H1 (cell line): ENCODE measurements around the gene MXRA8. TPM values are rescaled to one million over a fixed set of nuclear protein-coding genes. Genes with fewer than 3 reads are reported as not detected.
A peak's percentile ranks its signal among the peaks of the same experiment; 100 is the strongest.

Source experiments
- ATF3 ChIP-seq: IDR thresholded peaks from 2 replicates; pipeline ENCODE4 v1.6.1; 2011; ENCODE audit warnings: low read depth, mild to moderate bottlenecking, low read length; ENCODE audit not compliant: insufficient read depth
- CBX5 ChIP-seq: fragments of 300-800, 300-1000 bp; sonication (generic); IDR thresholded peaks from 2 replicates; pipeline ENCODE4 v1.7.1; 2016; ENCODE audit warnings: antibody characterized with exemption, low read length, low read depth
- CEBPB ChIP-seq: IDR thresholded peaks from 2 replicates; pipeline ENCODE4 v1.6.1; 2012; ENCODE audit warnings: low read depth, low read length
- CTCF ChIP-seq, 3 experiments: IDR thresholded peaks; 1 replicate in 2 of 3; 2 replicates in 1 of 3; pipeline versions ENCODE4 v1.5.1 to v1.6.1; 2011; ENCODE audit warnings: low read length in 3 of 3, mild to moderate bottlenecking in 3 of 3, inconsistent platforms in 2 of 3, low read depth in 1 of 3, moderate library complexity in 1 of 3; ENCODE audit not compliant: insufficient read depth in 1 of 3; ENCODE audit errors: control extremely low read depth in 1 of 3
- EGR1 ChIP-seq: IDR thresholded peaks from 2 replicates; pipeline ENCODE4 v1.6.1; 2011; ENCODE audit warnings: low read depth, low read length, borderline replicate concordance
- FOSL1 ChIP-seq: IDR thresholded peaks from 2 replicates; pipeline ENCODE4 v1.6.1; 2011; ENCODE audit warnings: mild to moderate bottlenecking, low read depth, low read length, moderate library complexity; ENCODE audit not compliant: insufficient read depth
- GABPA ChIP-seq: IDR thresholded peaks from 2 replicates; pipeline ENCODE4 v1.6.1; 2011; ENCODE audit warnings: mild to moderate bottlenecking, low read length, moderate library complexity, borderline replicate concordance; ENCODE audit not compliant: insufficient read depth
- GTF2F1 ChIP-seq: IDR thresholded peaks from 2 replicates; pipeline ENCODE4 v1.6.1; 2012; ENCODE audit warnings: low read depth, low read length, improper control_type of control experiment, borderline replicate concordance
- HDAC6 ChIP-seq: IDR thresholded peaks from one replicate; pipeline ENCODE4 v1.7.1; 2012; ENCODE audit warnings: low read depth, mild to moderate bottlenecking, inconsistent platforms, low read length, moderate library complexity
- JUN ChIP-seq: IDR thresholded peaks from 2 replicates; pipeline ENCODE4 v1.6.1; 2011; ENCODE audit warnings: low read depth, mild to moderate bottlenecking, improper control_type of control experiment, low read length
- MAFK ChIP-seq: IDR thresholded peaks from 2 replicates; pipeline ENCODE4 v1.6.1; 2012; ENCODE audit warnings: low read depth, mild to moderate bottlenecking, improper control_type of control experiment, low read length
- NANOG ChIP-seq: IDR thresholded peaks from 2 replicates; pipeline ENCODE4 v1.6.1; 2011; ENCODE audit warnings: low read length, low read depth, mild to moderate bottlenecking, inconsistent platforms; ENCODE audit not compliant: insufficient read depth, poor library complexity, severe bottlenecking
- PHF8 ChIP-seq: fragments of 200-600 bp; sonication (generic); conservative IDR thresholded peaks from 2 replicates; pipeline ENCODE4 v1.7.1; 2012; ENCODE audit warnings: low read depth, mild to moderate bottlenecking, inconsistent platforms, low read length, moderate library complexity
- RAD21 ChIP-seq, 2 experiments: IDR thresholded peaks in 1 of 2; conservative IDR thresholded peaks in 1 of 2; 2 replicates each; pipeline ENCODE4 v1.6.1; 2011; ENCODE audit warnings: low read depth in 2 of 2, low read length in 2 of 2, improper control_type of control experiment in 1 of 2, inconsistent platforms in 1 of 2, mild to moderate bottlenecking in 1 of 2, moderate library complexity in 1 of 2
- RFX5 ChIP-seq: IDR thresholded peaks from 2 replicates; pipeline ENCODE4 v1.6.1; 2011; ENCODE audit warnings: low read depth, low read length, improper control_type of control experiment, borderline replicate concordance
- RXRA ChIP-seq: IDR thresholded peaks from 2 replicates; pipeline ENCODE4 v1.6.1; 2011; ENCODE audit warnings: low read depth, mild to moderate bottlenecking, low read length, moderate library complexity; ENCODE audit not compliant: insufficient read depth
- SAP30 ChIP-seq: fragments of 300-600 bp; sonication (generic); IDR thresholded peaks from 2 replicates; pipeline ENCODE4 v1.7.1; 2012; ENCODE audit warnings: low read length, moderate library complexity, mild to moderate bottlenecking, inconsistent platforms; ENCODE audit not compliant: insufficient read depth, insufficient replicate concordance
- TBP ChIP-seq: IDR thresholded peaks from 2 replicates; pipeline ENCODE4 v1.6.1; 2011; ENCODE audit warnings: low read depth, low read length, improper control_type of control experiment
- USF2 ChIP-seq: IDR thresholded peaks from 2 replicates; pipeline ENCODE4 v1.6.1; 2011; ENCODE audit warnings: low read length, improper control_type of control experiment
- polyA plus RNA-seq, 7 experiments: library from polyadenylated mRNA; depleted of rRNA in 3 of 7; stranded (reverse) in 5 of 7; unstranded in 2 of 7; fragments of >200 nt in 5 of 7; fragments of 200-250 nt in 2 of 7; gene quantifications; 1 replicate in 5 of 7; 2 replicates in 1 of 7; 4 replicates in 1 of 7; pipeline versions ENCODE4 v1.2.1 to v1.2.3, GENCODE V29; 2011 to 2013; ENCODE audit warnings: missing spikeins in 2 of 7, mixed read lengths in 2 of 7
- total RNA-seq: library from RNA; stranded (reverse); fragmentation: NEBNext Ultra II Directional; extraction: Animal tissue kit (Norgen Biotek cat#: 25700); gene quantifications from 2 replicates; pipeline ENCODE4 v1.2.1, GENCODE V29; 2021

MXRA8 gene
- total and polyA plus RNA-seq, 2 of the 8 experiments (the other 6 are each of a cell fraction or from before 2014, with no cell fraction given), result 10.5 to 17.2 TPM

- TF ChIP-seq CTCF (IDR thresholded peaks at IDR 0.05; ENCODE audit: control extremely low read depth in 1 of 3, insufficient read depth in 1 of 3, low read depth in 1 of 3, low read length in 3 of 3) (peak in 2 of 3 experiments; percentile 59 to 60; a peak in 3 of 4 replicates), CBX5 (no peak), GTF2F1 (no peak), GABPA (peak; percentile 83; the same call in 1 of the 2 replicates), NANOG (no peak), FOSL1 (no peak), JUN (no peak), CEBPB (no peak), RAD21 (IDR thresholded peaks at IDR 0.05 in 1 of 2, conservative IDR thresholded peaks at IDR 0.05 in 1 of 2; ENCODE audit: low read depth in 2 of 2, low read length in 2 of 2) (peak; percentile 6 to 24; a peak in 2 of 4 replicates), SAP30 (no peak), EGR1 (no peak), RXRA (no peak), USF2 (no peak; the same call in 1 of the 2 replicates), RFX5 (0 out of 2 replicates have a peak, but pooled peaks have one; percentile 9), PHF8 (peak; percentile 89), MAFK (no peak), TBP (peak; percentile 51; the same call in 1 of the 2 replicates), ATF3 (no peak), HDAC6 (no peak)
Measured at GRCh38 chr1:1399187-1399871, 41.0 kb upstream of the MXRA8 start, which contains the start of gene CCNL2 (continued).
